Measurements from ENCODE around the gene DAAM1.

Gene DAAM1

GRCh38 chr14:59376686-59377085 is 188.2 kb downstream of the DAAM1 start:
- no peak for DNase-seq

DNA sequence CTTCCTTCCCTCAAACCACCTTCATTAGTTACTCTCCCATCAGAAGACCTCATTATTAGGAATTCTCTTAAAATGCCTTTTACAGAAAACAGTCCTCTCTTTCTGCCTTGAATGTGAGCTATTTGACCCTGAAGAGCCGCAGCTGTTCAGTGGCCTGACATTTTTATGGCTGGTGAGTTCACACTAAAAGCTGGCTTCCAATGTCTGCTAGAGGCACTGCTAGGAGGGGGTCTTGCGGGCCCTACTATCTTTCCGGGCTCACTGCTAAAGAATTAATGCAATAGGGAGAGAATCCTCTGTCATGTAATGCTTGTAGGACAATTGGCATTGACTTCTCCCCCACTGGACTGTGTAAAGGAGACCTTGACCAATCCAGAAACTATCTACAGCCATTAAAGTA is 189.0 kb downstream of the DAAM1 start:
- DNase-seq = no peak

DNA sequence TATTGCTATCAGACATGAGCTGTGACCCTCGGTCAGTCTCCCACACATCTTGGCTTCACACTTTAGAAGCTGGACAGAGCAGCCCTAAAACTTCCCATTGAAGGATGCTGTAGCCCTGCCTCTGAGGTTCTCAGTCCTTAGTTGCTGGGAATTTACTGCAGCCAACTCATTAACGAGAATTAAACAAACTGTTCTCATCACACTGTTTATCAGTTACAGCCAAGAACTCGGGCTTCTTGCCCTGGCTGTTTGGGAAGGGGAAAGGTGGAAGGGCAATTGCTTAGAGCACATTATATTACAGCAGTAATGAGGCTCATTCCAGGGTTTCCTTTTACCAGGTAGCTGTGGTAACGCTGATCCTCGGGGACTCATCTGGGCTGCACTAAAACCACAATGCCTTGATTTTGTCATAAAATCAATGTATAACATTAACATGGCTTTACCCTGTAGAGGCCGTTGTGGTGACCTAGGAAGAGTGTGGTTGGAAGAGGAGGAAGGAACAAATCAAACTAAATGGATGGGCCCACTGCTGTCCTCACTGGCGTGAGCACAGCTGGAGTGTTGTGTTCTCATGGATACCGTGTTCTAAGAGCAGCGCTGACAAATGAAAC is 189.6 kb downstream of the DAAM1 start:
- DNase-seq = no peak

GRCh38 chr14:59389936-59390335 is 201.5 kb downstream of the DAAM1 start:
- no peak for DNase-seq

GRCh38 chr14:59391388-59391787 is 202.9 kb downstream of the DAAM1 start:
- DNase-seq = no peak

DNA sequence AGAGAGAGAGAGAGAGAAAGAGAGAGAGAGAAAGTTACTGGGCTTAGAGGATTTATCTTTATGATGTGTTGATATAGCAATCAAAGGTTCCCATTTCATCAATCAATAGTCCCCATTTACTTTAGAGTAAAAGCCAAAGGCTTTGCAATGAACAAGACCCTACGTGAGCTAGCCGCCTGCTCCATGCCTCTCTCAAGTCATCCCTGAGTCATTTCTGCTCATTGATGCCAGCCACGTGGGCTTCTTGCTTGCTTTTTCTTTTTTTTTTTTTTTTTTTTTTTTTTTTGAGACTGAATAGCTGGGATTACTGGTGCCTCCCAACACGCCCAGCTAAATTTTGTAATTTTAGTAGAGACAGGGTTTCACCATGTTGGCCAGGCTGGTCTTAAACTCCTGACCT is 205.8 kb downstream of the DAAM1 start:
- DNase-seq = no peak

DNA sequence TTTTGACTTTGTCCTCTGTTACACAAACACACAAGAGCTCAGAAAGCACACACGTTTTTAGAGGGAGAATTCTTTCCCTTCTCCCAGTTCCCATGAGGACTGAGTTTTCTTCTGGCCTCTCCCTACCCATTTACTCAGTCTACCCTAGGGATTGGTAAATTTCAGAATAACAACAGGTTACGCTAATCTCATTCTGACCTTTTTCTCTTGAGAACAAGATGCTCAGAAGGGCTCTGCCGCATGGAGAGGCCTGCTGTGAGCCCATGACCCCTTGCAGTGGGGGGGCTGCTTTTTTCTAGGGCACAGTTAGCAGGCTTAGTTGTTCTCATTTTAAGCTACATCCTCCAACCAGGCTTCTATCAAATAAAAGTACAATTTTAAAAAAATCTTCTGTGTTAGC is 207.2 kb downstream of the DAAM1 start:
- DNase-seq = no peak

DNA sequence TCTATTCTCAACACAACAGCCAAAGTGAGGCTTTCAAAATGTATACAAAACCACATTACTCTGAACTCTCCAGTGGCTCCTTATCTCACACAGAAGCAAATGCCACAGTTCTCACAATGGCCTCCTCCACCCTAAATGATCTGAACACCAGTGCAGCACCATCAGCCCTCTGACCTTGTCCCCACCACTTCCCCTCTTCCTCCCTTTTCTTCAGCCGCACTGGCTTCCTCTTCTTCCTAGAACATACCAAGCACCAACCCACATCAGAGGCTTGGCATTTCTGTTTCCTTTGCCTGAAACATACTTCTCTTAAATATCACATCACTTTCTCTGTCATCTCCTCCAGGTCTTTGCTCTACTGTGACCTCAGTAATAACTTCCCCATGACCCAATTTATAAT is 210.4 kb downstream of the DAAM1 start:
- peak in 1 of 2 donors; percentile 2 for DNase-seq

- no peak for DNase-seq
Observed at GRCh38 chr14:59406454-59407245, 218.2 kb downstream of the DAAM1 start.

DNA sequence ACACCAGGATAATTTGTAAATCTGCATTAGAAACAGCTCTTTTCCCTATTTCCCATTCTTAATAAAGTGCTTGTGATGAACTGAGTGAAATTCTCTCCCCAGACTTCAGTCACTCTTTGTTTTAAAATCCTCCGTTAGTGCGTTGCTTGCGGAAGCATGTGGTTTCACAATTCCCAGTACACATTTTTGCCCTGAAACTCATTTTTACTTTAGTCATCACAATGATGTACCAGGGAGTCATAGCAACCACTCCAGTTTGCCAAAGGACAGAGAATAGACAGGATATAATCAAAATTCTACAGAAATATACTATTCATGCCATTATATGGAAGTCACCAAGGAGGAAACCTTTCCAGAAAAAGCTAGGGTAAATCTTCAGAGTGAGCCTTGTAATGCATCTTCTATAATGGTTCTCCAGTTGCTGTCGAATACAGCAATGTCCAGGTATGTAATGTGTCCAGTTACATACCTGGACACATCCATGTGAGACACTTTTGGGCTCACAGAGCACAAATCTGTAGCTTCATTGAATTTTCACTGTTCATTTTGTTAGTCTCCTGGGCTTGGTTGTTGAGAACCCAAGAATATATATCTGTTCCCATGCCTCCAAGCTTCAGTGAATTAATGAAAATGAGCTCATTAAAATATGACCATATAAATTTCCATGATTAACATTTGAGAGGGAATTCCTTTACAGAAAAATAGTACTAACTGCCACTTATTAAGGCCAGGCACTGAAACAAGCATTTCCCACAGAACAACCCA is 219.0 kb downstream of the DAAM1 start:
- DNase-seq = no peak

DNA sequence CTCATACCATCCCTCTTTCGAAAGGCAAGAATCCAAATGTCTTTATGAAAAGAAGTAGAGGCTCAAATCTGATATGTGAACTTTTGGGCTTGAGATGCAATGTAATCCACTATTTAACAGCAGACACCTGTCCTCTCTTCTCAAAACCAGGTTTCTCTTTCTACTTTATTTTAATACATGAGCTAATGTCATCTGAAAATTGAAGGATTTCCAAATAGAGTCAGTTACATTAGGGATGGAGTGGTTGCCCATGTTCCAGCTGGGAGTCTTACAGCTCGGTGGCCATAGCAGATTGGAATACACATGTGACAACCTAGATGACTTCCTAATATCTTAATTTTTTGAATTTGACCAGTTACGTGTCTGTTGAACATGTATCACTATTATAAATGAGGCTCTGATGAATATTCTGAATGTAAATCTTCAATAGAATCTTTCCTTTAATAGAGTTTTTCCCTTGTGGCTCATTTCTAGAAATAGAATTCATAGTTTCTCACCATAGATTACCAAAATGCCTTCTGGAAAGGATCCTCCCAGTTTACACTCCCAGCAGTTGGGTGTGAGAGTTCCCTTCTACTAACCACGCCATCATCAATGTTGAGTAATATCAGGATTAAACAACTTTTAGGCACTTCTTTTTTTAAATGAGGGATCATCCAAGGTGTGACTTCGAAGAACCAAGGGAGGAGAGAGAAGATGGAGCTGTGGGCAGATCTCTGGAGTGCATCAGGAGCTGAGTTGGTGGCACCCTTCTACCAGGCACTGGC is 227.6 kb downstream of the DAAM1 start:
- no peak for DNase-seq

DNA sequence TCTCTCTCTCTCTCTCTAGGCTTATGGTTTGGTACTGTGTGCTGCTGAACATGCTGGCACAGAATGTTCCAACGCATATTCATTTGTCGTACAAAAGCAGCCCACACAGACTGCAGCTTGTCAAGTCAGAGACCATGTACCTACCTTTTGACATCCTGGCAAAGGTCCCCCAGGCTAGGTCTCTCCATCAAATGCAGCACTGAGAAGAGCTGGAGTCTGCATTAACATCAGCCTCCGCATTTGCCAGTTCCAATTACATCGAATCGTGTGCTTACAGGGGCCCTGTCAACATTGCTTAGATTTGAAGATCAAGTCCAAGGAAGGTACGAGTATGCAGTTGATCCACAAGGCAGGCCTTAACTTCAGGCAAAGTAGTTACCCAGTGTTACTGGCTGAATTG is 228.8 kb downstream of the DAAM1 start:
- DNase-seq = no peak

DNA sequence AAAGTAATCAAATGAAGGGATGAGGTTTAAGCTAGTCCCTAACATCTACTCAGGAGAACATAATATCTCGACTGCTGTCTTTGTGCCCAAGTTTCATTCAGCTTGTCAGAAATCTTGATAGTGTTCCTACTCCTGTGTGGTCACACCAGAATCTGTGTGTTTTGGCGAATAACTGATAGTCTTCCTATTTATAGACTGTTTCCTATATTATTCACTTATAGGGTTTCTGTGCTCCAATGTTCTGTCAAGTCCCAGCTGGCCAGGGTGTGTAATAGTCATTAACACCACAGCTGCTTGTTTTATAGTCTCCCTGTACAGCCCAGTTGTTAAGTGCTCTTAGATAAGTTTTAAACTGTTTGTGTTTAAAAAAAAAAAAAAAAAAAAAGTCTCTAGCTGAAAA is 230.8 kb downstream of the DAAM1 start:
- no peak for DNase-seq

All from CD4-positive, alpha-beta T cell treated with Interferon alpha-2 for 1 hour (primary cell).